Epithelial cell of proximal tubule (primary cell): ENCODE measurements around the gene LRRC74B. TPM values are rescaled to one million over a fixed set of nuclear protein-coding genes. Genes with fewer than 3 reads are reported as not detected.

Source experiments
- DNase-seq: peaks from one replicate; pipeline ENCODE4 v3.0.0-alpha.2; 2011; ENCODE audit warnings: low read depth
- H3K4me3 ChIP-seq: 2 replicates; pipeline ENCODE4 v1.5.1; 2011; ENCODE audit warnings: low read depth, mild to moderate bottlenecking, low read length
- CTCF ChIP-seq: conservative IDR thresholded peaks from 2 replicates; pipeline ENCODE4 v1.5.1; 2012; ENCODE audit warnings: low read depth, mild to moderate bottlenecking, low read length
- total RNA-seq: library from RNA; depleted of rRNA; stranded (reverse); fragments of >200 nt; gene quantifications from 2 replicates; pipeline ENCODE4 v1.2.3, GENCODE V29; 2015

The LRRC74B gene
- total RNA-seq, 1 donor from 2014 or later: not detected

GRCh38 chr22:21030032-21030431 lies 15.7 kb upstream of the LRRC74B start:
- H3K4me3 ChIP-seq: no peak overlapping the region
- TF ChIP-seq CTCF: no peak
- DNase-seq: no peak

- TF ChIP-seq CTCF: no peak
- DNase-seq: no peak
- no peak overlapping the region for H3K4me3 ChIP-seq
Measured at GRCh38 chr22:21030621-21031544, 14.9 kb upstream of the LRRC74B start.

- no peak overlapping the region for H3K4me3 ChIP-seq
- TF ChIP-seq CTCF: no peak
- no peak for DNase-seq
Measured at GRCh38 chr22:21031545-21032036, 14.2 kb upstream of the LRRC74B start.

GRCh38 chr22:21032037-21032867 lies 13.5 kb upstream of the LRRC74B start, which contains the start of gene SLC7A4:
SLC7A4 (minus strand) TSS chr22:21032561; CDS start chr22:21031812, 749 bp downstream.
- no peak within 1 kb of the TSS for H3K4me3 ChIP-seq
- DNase-seq: no peak
- no peak for TF ChIP-seq CTCF

GRCh38 chr22:21032868-21033688 lies 12.7 kb upstream of the LRRC74B start:
- no peak overlapping the region for H3K4me3 ChIP-seq
- TF ChIP-seq CTCF: no peak
- DNase-seq: no peak

GRCh38 chr22:21033895-21034294 lies 11.9 kb upstream of the LRRC74B start:
- no peak overlapping the region for H3K4me3 ChIP-seq
- no peak for DNase-seq
- TF ChIP-seq CTCF: no peak
